Right lobe of liver (tissue), 6 donors: Measurements from ENCODE around the gene MNAT1. TPM values are rescaled to one million over a fixed set of nuclear protein-coding genes. Genes with fewer than 3 reads are reported as not detected.

Source experiments
- ATAC-seq, 4 donors: fragments of 200-7000 bp; cut with Tn5 transposase; one replicate each; pipeline ENCODE4 v1.9.1; 2020; ENCODE audit warnings: mild to moderate bottlenecking in 4 of 4, moderate library complexity in 4 of 4
- DNase-seq, 3 donors: peaks; one replicate each; pipeline ENCODE4 v3.0.0-alpha.2; 2020
- H3K27ac ChIP-seq, 3 donors: fragments of 200-600 bp; one replicate each; pipeline ENCODE4 v1.8.0; 2022
- H3K27me3 ChIP-seq, 2 donors: fragments of 200-600 bp; one replicate each; pipeline ENCODE4 v1.8.0; 2022
- H3K36me3 ChIP-seq, 4 donors: fragments of 200-600 bp; sonication (generic) in 1 of 4; one replicate each; pipeline versions ENCODE4 v1.5.1 to v1.8.0; 2017 to 2022; ENCODE audit warnings: control low read depth in 1 of 4
- H3K4me1 ChIP-seq, 4 donors: fragments of 200-600 bp; sonication (generic) in 1 of 4; one replicate each; pipeline versions ENCODE4 v1.5.1 to v1.8.0; 2017 to 2022; ENCODE audit warnings: control low read depth in 1 of 4
- H3K4me3 ChIP-seq, 3 donors: fragments of 200-600 bp; one replicate each; pipeline ENCODE4 v1.8.0; 2022
- H3K9me3 ChIP-seq, 4 donors: fragments of 200-600 bp; sonication (generic) in 1 of 4; one replicate each; pipeline versions ENCODE4 v1.5.1 to v1.8.0; 2017 to 2022; ENCODE audit warnings: control low read depth in 1 of 4
- CTCF ChIP-seq, 4 donors: fragments of 200-600 bp in 3 of 4; fragments of 450-650 bp in 1 of 4; IDR thresholded peaks; one replicate each; pipeline versions ENCODE4 v1.5.1 to v1.8.0; 2016 to 2022; ENCODE audit warnings: antibody characterized with exemption in 4 of 4, mild to moderate bottlenecking in 2 of 4
- POLR2A ChIP-seq: fragments of 450-650 bp; IDR thresholded peaks from one replicate; pipeline ENCODE4 v1.6.1; 2017; ENCODE audit warnings: antibody characterized with exemption, mild to moderate bottlenecking
- WGBS: methylation state at CpG from one replicate; pipeline ENCODE4 v1.1.6; 2018; ENCODE audit warnings: low coverage, low lambda C conversion rate; ENCODE audit not compliant: insufficient coverage; ENCODE audit errors: missing lambda C conversion rate; 5-methylcytosine and 5-hydroxymethylcytosine counted together
- intact Hi-C, 2 donors: fragments of 100-400 bp; cut with DNase I; formaldehyde crosslinking; loops; one replicate each; pipeline versions ENCODE4 v1.11.2 to v1.14.1; 2022
- total RNA-seq, 6 experiments: library from RNA; depleted of rRNA in 2 of 6; stranded (reverse); fragments of >200 nt in 2 of 6; fragmentation: NEBNext Ultra II Directional in 3 of 6; extraction: Animal tissue kit (Norgen Biotek cat#: 25700) in 3 of 6; gene quantifications; one replicate each; pipeline versions ENCODE4 v1.1.0 to v1.2.4, GENCODE V29; 2016 to 2023
- donor health status: DM: no; HTN: yes; CAD: no.
- donor health status: DM: no; HTN: no; CAD: no.
- donor health status: DM: no; HTN: no; CAD: no.
- donor health status: DM: no; HTN: yes; CAD: no.
- donor health status: DM: no; HTN: yes; CAD: no.

The MNAT1 gene
- total RNA-seq, 6 experiments from 2014 or later, result 10.5 to 15.2 (median 12.3) TPM

- no peak overlapping the region for H3K4me3 ChIP-seq
- H3K27ac ChIP-seq, result no peak overlapping the region
- no peaks in the 10 kb centered on the region for H3K36me3 ChIP-seq
- TF ChIP-seq CTCF (IDR thresholded peaks at IDR 0.05) (no peak), POLR2A (no peak)
- 86% methylated on average over 2 of the region's 2 CpGs for WGBS
- ATAC-seq (no peak), DNase-seq (no peak)
- peaks cover 0 to 13% (median 0%) of the 10 kb centered on the region in 4 donors for H3K4me1 ChIP-seq
- H3K27me3 ChIP-seq, result no peaks in the 10 kb centered on the region
- intact Hi-C loops, result no loop called here
- no peaks in the 10 kb centered on the region for H3K9me3 ChIP-seq
Measured at GRCh38 chr14:60863249-60863648, 128.7 kb downstream of the MNAT1 start.

GRCh38 chr14:60865378-60866127, 131.0 kb downstream of the MNAT1 start:
- TF ChIP-seq CTCF (IDR thresholded peaks at IDR 0.05), result no peak
- no peak for TF ChIP-seq POLR2A
- intact Hi-C loops, result no loop called here
- Histone ChIP-seq H3K4me1 (peaks cover 0 to 13% (median 0%) of the 10 kb centered on the region in 4 donors), H3K4me3 (no peak overlapping the region), H3K36me3 (no peaks in the 10 kb centered on the region), H3K9me3 (no peaks in the 10 kb centered on the region), H3K27ac (no peak overlapping the region), H3K27me3 (no peaks in the 10 kb centered on the region)
- ATAC-seq (no peak), DNase-seq (no peak)
- WGBS, result 92% methylated on average over 4 of the region's 4 CpGs

- H3K36me3 ChIP-seq, result no peaks in the 10 kb centered on the region
- H3K4me3 ChIP-seq, result no peak overlapping the region
- peaks cover 0 to 2% (median 0%) of the 10 kb centered on the region in 4 donors for H3K4me1 ChIP-seq
- intact Hi-C loops, result no loop called here
- no peaks in the 10 kb centered on the region for H3K27me3 ChIP-seq
- DNase-seq (no peak), ATAC-seq (no peak)
- H3K27ac ChIP-seq, result no peak overlapping the region
- TF ChIP-seq CTCF (IDR thresholded peaks at IDR 0.05) (no peak), POLR2A (no peak)
- no peaks in the 10 kb centered on the region for H3K9me3 ChIP-seq
Measured at GRCh38 chr14:60867503-60868172, 133.1 kb downstream of the MNAT1 start.

- Histone ChIP-seq H3K4me3 (no peak overlapping the region), H3K36me3 (no peaks in the 10 kb centered on the region), H3K9me3 (no peaks in the 10 kb centered on the region), H3K27me3 (no peaks in the 10 kb centered on the region), H3K4me1 (peaks cover 0 to 6% (median 0%) of the 10 kb centered on the region in 4 donors), H3K27ac (no peak overlapping the region)
- intact Hi-C loops, result no loop called here
- ATAC-seq, result no peak
- 100% methylated on average over 1 of the region's 1 CpG for WGBS
- TF ChIP-seq CTCF (IDR thresholded peaks at IDR 0.05), result no peak
- no peak for TF ChIP-seq POLR2A
- DNase-seq, result no peak
Measured at GRCh38 chr14:60878121-60878520, 143.6 kb downstream of the MNAT1 start.
